ENCODE data around the gene EXOC6. TPM values are rescaled to one million over a fixed set of nuclear protein-coding genes. Genes with fewer than 3 reads are reported as not detected.

Gene EXOC6
- total RNA-seq, 1 donor from 2014 or later: 17.2 TPM

- intact Hi-C loops (cut with micrococcal nuclease): no loop called here
- no peaks in the 10 kb centered on the region for H3K4me1 ChIP-seq
- no peak for DNase-seq
- H3K36me3 ChIP-seq: no peaks in the 10 kb centered on the region
- no peak overlapping the region for H3K27ac ChIP-seq (replicated peaks)
- no peak overlapping the region for H3K4me3 ChIP-seq
- H3K27me3 ChIP-seq (ENCODE audit: low read depth): peaks cover 62% of the 10 kb centered on the region
- TF ChIP-seq CTCF (IDR thresholded peaks at IDR 0.05; ENCODE audit: borderline replicate concordance): no peak
- H3K9me3 ChIP-seq (replicated peaks): no peaks in the 10 kb centered on the region
Observed at GRCh38 chr10:93081318-93081717, 233.0 kb downstream of the EXOC6 start.

- Histone ChIP-seq H3K4me1 (no peaks in the 10 kb centered on the region), H3K36me3 (no peaks in the 10 kb centered on the region), H3K4me3 (no peak overlapping the region), H3K9me3 (replicated peaks) (no peaks in the 10 kb centered on the region), H3K27me3 (ENCODE audit: low read depth) (peaks cover 62% of the 10 kb centered on the region), H3K27ac (replicated peaks) (no peak overlapping the region)
- intact Hi-C loops (cut with micrococcal nuclease): no loop called here
- no peak for TF ChIP-seq CTCF (IDR thresholded peaks at IDR 0.05; ENCODE audit: borderline replicate concordance)
- DNase-seq: no peak
Observed at GRCh38 chr10:93081834-93082233, 233.5 kb downstream of the EXOC6 start.

GRCh38 chr10:93083743-93084539 is 235.6 kb downstream of the EXOC6 start:
- H3K36me3 ChIP-seq: no peaks in the 10 kb centered on the region
- H3K4me3 ChIP-seq: no peak overlapping the region
- no peak overlapping the region for H3K27ac ChIP-seq (replicated peaks)
- peaks cover 51% of the 10 kb centered on the region for H3K27me3 ChIP-seq (ENCODE audit: low read depth)
- intact Hi-C loops (cut with micrococcal nuclease): no loop called here
- no peak for TF ChIP-seq CTCF (IDR thresholded peaks at IDR 0.05; ENCODE audit: borderline replicate concordance)
- no peak for DNase-seq
- H3K4me1 ChIP-seq: no peaks in the 10 kb centered on the region
- no peaks in the 10 kb centered on the region for H3K9me3 ChIP-seq (replicated peaks)

GRCh38 chr10:93085272-93085859 is 237.0 kb downstream of the EXOC6 start:
- Histone ChIP-seq H3K27ac (replicated peaks) (no peak overlapping the region), H3K9me3 (replicated peaks) (no peaks in the 10 kb centered on the region), H3K4me1 (no peaks in the 10 kb centered on the region), H3K4me3 (no peak overlapping the region), H3K36me3 (no peaks in the 10 kb centered on the region), H3K27me3 (ENCODE audit: low read depth) (peaks cover 41% of the 10 kb centered on the region)
- intact Hi-C loops (cut with micrococcal nuclease): no loop called here
- DNase-seq: no peak
- no peak for TF ChIP-seq CTCF (IDR thresholded peaks at IDR 0.05; ENCODE audit: borderline replicate concordance)

GRCh38 chr10:93086289-93086688 is 238.0 kb downstream of the EXOC6 start:
- H3K27ac ChIP-seq (replicated peaks): no peak overlapping the region
- no peaks in the 10 kb centered on the region for H3K36me3 ChIP-seq
- H3K27me3 ChIP-seq (ENCODE audit: low read depth): peaks cover 41% of the 10 kb centered on the region
- H3K9me3 ChIP-seq (replicated peaks): no peaks in the 10 kb centered on the region
- intact Hi-C loops (cut with micrococcal nuclease): no loop called here
- H3K4me1 ChIP-seq: no peaks in the 10 kb centered on the region
- H3K4me3 ChIP-seq: no peak overlapping the region
- DNase-seq: no peak
- no peak for TF ChIP-seq CTCF (IDR thresholded peaks at IDR 0.05; ENCODE audit: borderline replicate concordance)

Data from left ventricle myocardium inferior (tissue), 1 donor.